ENCODE results near the gene CAMP.

DNA sequence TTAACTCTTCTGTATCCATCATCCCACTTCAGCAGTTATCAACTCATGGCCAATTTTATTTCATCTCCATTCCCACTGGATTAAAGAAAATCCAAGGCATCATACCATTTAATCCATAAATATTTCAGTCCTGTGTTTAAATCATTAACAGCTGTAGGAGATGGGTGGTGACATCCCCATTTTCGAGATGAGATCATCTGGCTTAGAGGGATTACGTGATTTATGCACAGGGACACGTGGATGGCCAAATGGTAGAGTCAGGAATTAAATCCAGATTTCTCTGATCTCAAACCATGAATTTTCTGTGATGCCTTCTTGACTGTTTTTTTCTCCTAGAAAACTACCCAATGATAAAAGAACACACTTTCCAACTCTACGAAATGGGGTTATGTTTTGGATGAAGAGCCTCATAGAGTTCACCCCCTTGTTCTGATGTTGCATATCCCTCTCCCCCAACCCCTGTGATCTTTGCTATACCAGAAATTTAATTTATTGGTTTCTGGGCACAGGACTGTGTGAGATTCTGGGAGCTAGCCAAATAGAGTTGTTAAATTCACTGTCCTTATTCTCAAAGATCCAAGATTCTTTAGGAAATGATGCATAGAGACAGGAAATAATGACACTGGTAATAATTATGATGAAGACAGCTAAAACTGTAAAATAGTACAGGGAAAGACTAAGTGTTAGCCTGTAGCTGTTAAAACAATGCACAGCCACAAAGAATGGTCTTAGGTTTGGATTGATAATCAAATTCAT, 25.0 kb downstream of the CAMP start:
- TF ChIP-seq EZH2 (IDR thresholded peaks at IDR 0.05; ENCODE audit: low read depth) (no peak), CTCF (conservative IDR thresholded peaks at IDR 0.05) (no peak)
